HepG2 (cell line): ENCODE data around the gene YPEL4. TPM values are rescaled to one million over a fixed set of nuclear protein-coding genes. Genes with fewer than 3 reads are reported as not detected.
A peak's percentile ranks its signal among the peaks of the same experiment; 100 is the strongest.

Experiments
- ADNP ChIP-seq: sonication (generic); formaldehyde crosslinking; IDR thresholded peaks from 2 replicates; pipeline ENCODE4 v1.4.0; 2020; ENCODE audit warnings: missing genetic modification reagents
- ARNTL ChIP-seq: sonication (generic); formaldehyde crosslinking; IDR thresholded peaks from 2 replicates; pipeline ENCODE4 v1.4.0; 2020; ENCODE audit warnings: mild to moderate bottlenecking, missing genetic modification reagents
- CEBPZ ChIP-seq: IDR thresholded peaks from 2 replicates; pipeline ENCODE4 v1.6.1; 2012; ENCODE audit warnings: low read length, improper control_type of control experiment
- HNF1B ChIP-seq: sonication (generic); formaldehyde crosslinking; IDR thresholded peaks from 2 replicates; pipeline ENCODE4 v1.5.1; 2020; ENCODE audit warnings: mild to moderate bottlenecking, moderate library complexity, missing genetic modification reagents
- LRRFIP1 ChIP-seq: sonication (generic); formaldehyde crosslinking; conservative IDR thresholded peaks from 2 replicates; pipeline ENCODE4 v1.4.0; 2020; ENCODE audit warnings: missing genetic modification reagents
- MED13 ChIP-seq: sonication (generic); formaldehyde crosslinking; IDR thresholded peaks from 2 replicates; pipeline ENCODE4 v1.5.0; 2020; ENCODE audit warnings: missing genetic modification reagents
- REXO4 ChIP-seq: sonication (generic); formaldehyde crosslinking; IDR thresholded peaks from 2 replicates; pipeline ENCODE4 v1.8.0; 2022; ENCODE audit warnings: missing genetic modification reagents, mild to moderate bottlenecking, borderline replicate concordance
- RFXAP ChIP-seq: sonication (generic); formaldehyde crosslinking; IDR thresholded peaks from 2 replicates; pipeline ENCODE4 v1.4.0; 2020; ENCODE audit warnings: missing genetic modification reagents, borderline replicate concordance
- SKI ChIP-seq: fragments of 450-650 bp; IDR thresholded peaks from one replicate; pipeline ENCODE4 v1.6.1; 2018; ENCODE audit warnings: mild to moderate bottlenecking; ENCODE audit not compliant: partially characterized antibody
- TCF12 ChIP-seq, 2 experiments: fragments of 450-650 bp in 1 of 2; sonication (generic) in 1 of 2; formaldehyde crosslinking in 1 of 2; IDR thresholded peaks; 2 replicates each; pipeline versions ENCODE4 v1.6.1 to v1.8.0; 2017 to 2022; ENCODE audit warnings: antibody characterized with exemption in 1 of 2, mild to moderate bottlenecking in 1 of 2, missing genetic modification reagents in 1 of 2, moderate library complexity in 1 of 2
- THAP11 ChIP-seq: IDR thresholded peaks from 2 replicates; pipeline ENCODE4 v1.6.1; 2016; ENCODE audit warnings: missing biosample characterization, missing genetic modification reagents
- XBP1 ChIP-seq: sonication (generic); formaldehyde crosslinking; IDR thresholded peaks from 2 replicates; pipeline ENCODE4 v1.5.0; 2020; ENCODE audit warnings: missing genetic modification reagents
- ZC3H13 ChIP-seq: sonication (generic); formaldehyde crosslinking; IDR thresholded peaks from 2 replicates; pipeline ENCODE4 v1.8.1; 2023; ENCODE audit warnings: mild to moderate bottlenecking, missing genetic modification reagents, moderate library complexity
- ZFP37 ChIP-seq: sonication (generic); formaldehyde crosslinking; IDR thresholded peaks from 2 replicates; pipeline ENCODE4 v1.4.0; 2020; ENCODE audit warnings: missing genetic modification reagents, borderline replicate concordance
- ZNF292 ChIP-seq: sonication (generic); formaldehyde crosslinking; IDR thresholded peaks from 2 replicates; pipeline ENCODE4 v1.8.1; 2022; ENCODE audit warnings: mild to moderate bottlenecking, low read depth, missing genetic modification reagents, borderline replicate concordance
- ZNF678 ChIP-seq: sonication (generic); formaldehyde crosslinking; IDR thresholded peaks from 2 replicates; pipeline ENCODE4 v1.4.0; 2020; ENCODE audit warnings: mild to moderate bottlenecking, missing genetic modification reagents
- ZSCAN20 ChIP-seq: sonication (generic); formaldehyde crosslinking; IDR thresholded peaks from 2 replicates; pipeline ENCODE4 v1.4.0; 2020; ENCODE audit warnings: missing genetic modification reagents, mild to moderate bottlenecking, borderline replicate concordance
- polyA plus RNA-seq, 8 experiments: library from polyadenylated mRNA; depleted of rRNA in 3 of 8; stranded (reverse) in 7 of 8; unstranded in 1 of 8; fragments of >200 nt; fragmentation: Illumina TruSeq in 4 of 8; extraction: Trizol in 4 of 8; gene quantifications; 2 replicates each; pipeline versions ENCODE4 v1.2.1 to v1.2.3, GENCODE V29; 2011 to 2016; ENCODE audit warnings: low read depth in 4 of 8, missing spikeins in 1 of 8, mixed read lengths in 1 of 8; ENCODE audit not compliant: insufficient read depth in 1 of 8
- total RNA-seq, 5 experiments: library from RNA; depleted of rRNA; stranded (reverse); fragments of >200 nt; fragmentation: Illumina TruSeq; extraction: Trizol; gene quantifications; 2 replicates each; pipeline ENCODE4 v1.2.3, GENCODE V29; 2016; ENCODE audit warnings: low read depth in 1 of 5
- TF ChIP-seq, protein P1 (sequence below): sonication (generic); formaldehyde crosslinking; IDR thresholded peaks from 2 replicates; pipeline ENCODE4 v1.4.0; 2020; ENCODE audit warnings: mild to moderate bottlenecking, missing genetic modification reagents

The YPEL4 gene
- total and polyA plus RNA-seq, 2 of the 13 experiments (the other 11 are each of a cell fraction or from before 2014, with no cell fraction given): 0.04 TPM; not detected in 1

- TF ChIP-seq ZNF678 (CRISPR knock-in tag) (no peak), CEBPZ (no peak), ZNF292 (CRISPR knock-in tag) (no peak), THAP11 (CRISPR knock-in tag) (no peak), ADNP (CRISPR knock-in tag) (no peak), ARNTL (0 out of 2 replicates have a peak, but pooled peaks have one; percentile 5), ZFP37 (CRISPR knock-in tag) (no peak), RFXAP (CRISPR knock-in tag) (no peak; the same call in 1 of the 2 replicates), SKI (no peak), TCF12 (IDR thresholded peaks at IDR 0.05) (no peak), TCF12 (CRISPR knock-in tag; IDR thresholded peaks at IDR 0.05) (no peak), LRRFIP1 (CRISPR knock-in tag) (no peak), MED13 (CRISPR knock-in tag) (no peak; the same call in 1 of the 2 replicates), XBP1 (no peak), REXO4 (no peak), HNF1B (CRISPR knock-in tag) (peak; percentile 43; the same call in 1 of the 2 replicates), ZC3H13 (CRISPR knock-in tag) (no peak), ZSCAN20 (CRISPR knock-in tag) (no peak)
- TF ChIP-seq, protein P1, sequence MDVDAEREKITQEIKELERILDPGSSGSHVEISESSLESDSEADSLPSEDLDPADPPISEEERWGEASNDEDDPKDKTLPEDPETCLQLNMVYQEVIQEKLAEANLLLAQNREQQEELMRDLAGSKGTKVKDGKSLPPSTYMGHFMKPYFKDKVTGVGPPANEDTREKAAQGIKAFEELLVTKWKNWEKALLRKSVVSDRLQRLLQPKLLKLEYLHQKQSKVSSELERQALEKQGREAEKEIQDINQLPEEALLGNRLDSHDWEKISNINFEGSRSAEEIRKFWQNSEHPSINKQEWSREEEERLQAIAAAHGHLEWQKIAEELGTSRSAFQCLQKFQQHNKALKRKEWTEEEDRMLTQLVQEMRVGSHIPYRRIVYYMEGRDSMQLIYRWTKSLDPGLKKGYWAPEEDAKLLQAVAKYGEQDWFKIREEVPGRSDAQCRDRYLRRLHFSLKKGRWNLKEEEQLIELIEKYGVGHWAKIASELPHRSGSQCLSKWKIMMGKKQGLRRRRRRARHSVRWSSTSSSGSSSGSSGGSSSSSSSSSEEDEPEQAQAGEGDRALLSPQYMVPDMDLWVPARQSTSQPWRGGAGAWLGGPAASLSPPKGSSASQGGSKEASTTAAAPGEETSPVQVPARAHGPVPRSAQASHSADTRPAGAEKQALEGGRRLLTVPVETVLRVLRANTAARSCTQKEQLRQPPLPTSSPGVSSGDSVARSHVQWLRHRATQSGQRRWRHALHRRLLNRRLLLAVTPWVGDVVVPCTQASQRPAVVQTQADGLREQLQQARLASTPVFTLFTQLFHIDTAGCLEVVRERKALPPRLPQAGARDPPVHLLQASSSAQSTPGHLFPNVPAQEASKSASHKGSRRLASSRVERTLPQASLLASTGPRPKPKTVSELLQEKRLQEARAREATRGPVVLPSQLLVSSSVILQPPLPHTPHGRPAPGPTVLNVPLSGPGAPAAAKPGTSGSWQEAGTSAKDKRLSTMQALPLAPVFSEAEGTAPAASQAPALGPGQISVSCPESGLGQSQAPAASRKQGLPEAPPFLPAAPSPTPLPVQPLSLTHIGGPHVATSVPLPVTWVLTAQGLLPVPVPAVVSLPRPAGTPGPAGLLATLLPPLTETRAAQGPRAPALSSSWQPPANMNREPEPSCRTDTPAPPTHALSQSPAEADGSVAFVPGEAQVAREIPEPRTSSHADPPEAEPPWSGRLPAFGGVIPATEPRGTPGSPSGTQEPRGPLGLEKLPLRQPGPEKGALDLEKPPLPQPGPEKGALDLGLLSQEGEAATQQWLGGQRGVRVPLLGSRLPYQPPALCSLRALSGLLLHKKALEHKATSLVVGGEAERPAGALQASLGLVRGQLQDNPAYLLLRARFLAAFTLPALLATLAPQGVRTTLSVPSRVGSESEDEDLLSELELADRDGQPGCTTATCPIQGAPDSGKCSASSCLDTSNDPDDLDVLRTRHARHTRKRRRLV: no peak
These were observed 18.7 kb upstream of the YPEL4 start (continued) for GRCh38 chr11:57668434-57668782.
